Measurements from ENCODE around the gene TRNAU1AP. TPM values are rescaled to one million over a fixed set of nuclear protein-coding genes. Genes with fewer than 3 reads are reported as not detected.

The TRNAU1AP gene
- total and polyA plus RNA-seq, 2 donors (not counting 1 experiment from before 2014, with no cell fraction given), result 25.1 to 31.7 TPM

GRCh38 chr1:28602536-28603439 lies 49.9 kb downstream of the TRNAU1AP start:
- Histone ChIP-seq H3K9me3 (ENCODE audit: control insufficient read depth, insufficient read depth, low read depth, low read length) (no peaks in the 10 kb centered on the region), H3K36me3 (ENCODE audit: control insufficient read depth, insufficient read depth, low read length) (peaks cover 7% of the 10 kb centered on the region), H2AFZ (ENCODE audit: low read length) (no peak overlapping the region), H3K4me2 (ENCODE audit: extremely low read depth, insufficient read depth, low read length) (no peak overlapping the region), H3K4me1 (ENCODE audit: control insufficient read depth, extremely low read depth, insufficient read depth, low read length) (peaks cover 7% of the 10 kb centered on the region), H3K9ac (ENCODE audit: insufficient read depth, low read length) (no peak overlapping the region), H3K79me2 (ENCODE audit: control insufficient read depth, insufficient read depth, low read length) (no peaks in the 10 kb centered on the region), H3K27me3 (ENCODE audit: control insufficient read depth, insufficient read depth, low read length) (no peaks in the 10 kb centered on the region), H3K4me3 (replicated peaks in 1 of 4; ENCODE audit: control extremely low read depth in 1 of 4, insufficient read depth in 1 of 4, low read depth in 3 of 4, low read length in 4 of 4) (no peak overlapping the region), H4K20me1 (ENCODE audit: control insufficient read depth, extremely low read depth, insufficient read depth, low read length) (no peaks in the 10 kb centered on the region), H3K27ac (ENCODE audit: insufficient read depth, low read length) (peak overlapping the region; percentile 24)
- peak; percentile 67 to 85 for DNase-seq (ENCODE audit: low read depth in 2 of 2)
- TF ChIP-seq CTCF (conservative IDR thresholded peaks at IDR 0.05 in 1 of 2, IDR thresholded peaks at IDR 0.05 in 1 of 2; ENCODE audit: low read depth in 1 of 2, low read length in 2 of 2), result peak; percentile 72 to 85
- TF ChIP-seq EZH2 (IDR thresholded peaks at IDR 0.05; ENCODE audit: low read length, missing control alignments), result no peak

GRCh38 chr1:28604411-28604810 lies 51.5 kb downstream of the TRNAU1AP start:
- Histone ChIP-seq H3K4me2 (ENCODE audit: extremely low read depth, insufficient read depth, low read length) (no peak overlapping the region), H3K9ac (ENCODE audit: insufficient read depth, low read length) (no peak overlapping the region), H4K20me1 (ENCODE audit: control insufficient read depth, extremely low read depth, insufficient read depth, low read length) (no peaks in the 10 kb centered on the region), H3K4me3 (replicated peaks in 1 of 4; ENCODE audit: control extremely low read depth in 1 of 4, insufficient read depth in 1 of 4, low read depth in 3 of 4, low read length in 4 of 4) (no peak overlapping the region), H3K9me3 (ENCODE audit: control insufficient read depth, insufficient read depth, low read depth, low read length) (no peaks in the 10 kb centered on the region), H3K36me3 (ENCODE audit: control insufficient read depth, insufficient read depth, low read length) (peaks cover 7% of the 10 kb centered on the region), H3K27me3 (ENCODE audit: control insufficient read depth, insufficient read depth, low read length) (no peaks in the 10 kb centered on the region), H2AFZ (ENCODE audit: low read length) (no peak overlapping the region), H3K79me2 (ENCODE audit: control insufficient read depth, insufficient read depth, low read length) (no peaks in the 10 kb centered on the region), H3K27ac (ENCODE audit: insufficient read depth, low read length) (no peak overlapping the region), H3K4me1 (ENCODE audit: control insufficient read depth, extremely low read depth, insufficient read depth, low read length) (peaks cover 7% of the 10 kb centered on the region)
- no peak for TF ChIP-seq EZH2 (IDR thresholded peaks at IDR 0.05; ENCODE audit: low read length, missing control alignments)
- no peak for TF ChIP-seq CTCF (conservative IDR thresholded peaks at IDR 0.05 in 1 of 2, IDR thresholded peaks at IDR 0.05 in 1 of 2; ENCODE audit: low read depth in 1 of 2, low read length in 2 of 2)
- DNase-seq (ENCODE audit: low read depth in 2 of 2), result no peak

- no peak for DNase-seq (ENCODE audit: low read depth in 2 of 2)
- H3K27me3 ChIP-seq (ENCODE audit: control insufficient read depth, insufficient read depth, low read length), result no peaks in the 10 kb centered on the region
Measured at GRCh38 chr1:28604962-28605361, 52.1 kb downstream of the TRNAU1AP start.

More at GRCh38 chr1:28604962-28605361, 52.1 kb downstream of the TRNAU1AP start:
- Histone ChIP-seq H3K4me3 (replicated peaks in 1 of 4; ENCODE audit: control extremely low read depth in 1 of 4, insufficient read depth in 1 of 4, low read depth in 3 of 4, low read length in 4 of 4) (no peak overlapping the region), H3K27ac (ENCODE audit: insufficient read depth, low read length) (no peak overlapping the region), H2AFZ (ENCODE audit: low read length) (no peak overlapping the region), H3K9me3 (ENCODE audit: control insufficient read depth, insufficient read depth, low read depth, low read length) (no peaks in the 10 kb centered on the region), H3K36me3 (ENCODE audit: control insufficient read depth, insufficient read depth, low read length) (peaks cover 7% of the 10 kb centered on the region), H3K9ac (ENCODE audit: insufficient read depth, low read length) (no peak overlapping the region), H4K20me1 (ENCODE audit: control insufficient read depth, extremely low read depth, insufficient read depth, low read length) (no peaks in the 10 kb centered on the region), H3K4me2 (ENCODE audit: extremely low read depth, insufficient read depth, low read length) (no peak overlapping the region), H3K4me1 (ENCODE audit: control insufficient read depth, extremely low read depth, insufficient read depth, low read length) (peaks cover 7% of the 10 kb centered on the region), H3K79me2 (ENCODE audit: control insufficient read depth, insufficient read depth, low read length) (no peaks in the 10 kb centered on the region)
- TF ChIP-seq CTCF (conservative IDR thresholded peaks at IDR 0.05 in 1 of 2, IDR thresholded peaks at IDR 0.05 in 1 of 2; ENCODE audit: low read depth in 1 of 2, low read length in 2 of 2) (no peak), EZH2 (IDR thresholded peaks at IDR 0.05; ENCODE audit: low read length, missing control alignments) (no peak)

Data from fibroblast of lung (primary cell).